Measurements from ENCODE around the gene MGAT5B.
"Not testable (repeated sequence)": the region's sequence is repeated elsewhere in the genome, so short reads cannot be mapped to it uniquely, and the experiment has no call there.

Gene MGAT5B, protein sequence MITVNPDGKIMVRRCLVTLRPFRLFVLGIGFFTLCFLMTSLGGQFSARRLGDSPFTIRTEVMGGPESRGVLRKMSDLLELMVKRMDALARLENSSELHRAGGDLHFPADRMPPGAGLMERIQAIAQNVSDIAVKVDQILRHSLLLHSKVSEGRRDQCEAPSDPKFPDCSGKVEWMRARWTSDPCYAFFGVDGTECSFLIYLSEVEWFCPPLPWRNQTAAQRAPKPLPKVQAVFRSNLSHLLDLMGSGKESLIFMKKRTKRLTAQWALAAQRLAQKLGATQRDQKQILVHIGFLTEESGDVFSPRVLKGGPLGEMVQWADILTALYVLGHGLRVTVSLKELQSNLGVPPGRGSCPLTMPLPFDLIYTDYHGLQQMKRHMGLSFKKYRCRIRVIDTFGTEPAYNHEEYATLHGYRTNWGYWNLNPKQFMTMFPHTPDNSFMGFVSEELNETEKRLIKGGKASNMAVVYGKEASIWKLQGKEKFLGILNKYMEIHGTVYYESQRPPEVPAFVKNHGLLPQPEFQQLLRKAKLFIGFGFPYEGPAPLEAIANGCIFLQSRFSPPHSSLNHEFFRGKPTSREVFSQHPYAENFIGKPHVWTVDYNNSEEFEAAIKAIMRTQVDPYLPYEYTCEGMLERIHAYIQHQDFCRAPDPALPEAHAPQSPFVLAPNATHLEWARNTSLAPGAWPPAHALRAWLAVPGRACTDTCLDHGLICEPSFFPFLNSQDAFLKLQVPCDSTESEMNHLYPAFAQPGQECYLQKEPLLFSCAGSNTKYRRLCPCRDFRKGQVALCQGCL

DNA sequence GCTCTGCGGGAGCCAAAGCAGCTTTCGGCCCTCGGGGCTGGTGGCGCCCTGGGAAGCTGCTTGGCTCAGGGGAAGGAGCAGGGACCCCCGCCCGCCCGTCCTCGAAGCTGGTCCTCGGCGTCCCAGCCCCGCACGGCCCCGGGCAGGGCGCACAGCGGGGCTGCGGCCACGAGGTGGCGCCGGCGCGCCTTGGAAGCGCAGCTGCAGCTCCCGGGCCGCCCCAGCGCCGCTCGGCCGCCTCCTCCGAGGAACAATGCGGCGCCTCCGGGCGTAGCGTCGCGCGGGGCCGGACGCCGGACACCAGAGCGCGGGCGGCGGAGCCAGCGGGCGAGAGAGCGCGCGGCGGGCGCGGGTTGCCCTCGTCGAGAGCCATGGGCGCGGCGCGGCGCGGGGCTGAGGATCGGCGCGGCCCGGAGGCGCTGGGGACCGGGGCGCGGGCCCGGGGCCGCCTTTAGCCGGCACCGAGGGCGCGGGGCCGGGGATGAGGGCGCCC is at the start of gene MGAT5B:
TSS of gene MGAT5B (plus strand) at position 229 of the 493 bp plus-strand sequence. CDS start 626 bp downstream, outside the sequence.
- peak; percentile 100 for DNase-seq (ENCODE audit: low spot score)

DNA sequence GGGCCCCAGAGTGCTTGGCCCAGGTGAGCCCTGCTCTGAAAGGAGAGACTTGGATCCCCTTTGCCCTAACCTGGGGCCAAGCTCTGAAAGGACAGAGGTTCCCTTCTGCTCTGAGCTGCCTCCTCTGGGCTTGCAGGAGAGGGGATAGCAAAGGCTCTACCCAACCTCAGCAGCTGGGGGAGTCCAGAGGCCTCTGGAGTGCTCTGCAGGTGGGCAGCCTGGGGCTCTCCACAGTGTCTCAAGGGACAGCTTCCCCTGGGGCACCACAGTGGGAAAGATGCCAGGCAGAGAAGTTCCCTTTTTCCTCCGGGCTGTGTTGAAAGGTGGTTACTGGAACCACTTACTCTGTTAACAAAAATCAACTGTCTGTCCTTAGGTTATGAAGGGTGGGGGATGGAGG is 48.2 kb upstream of the MGAT5B start:
- peak; percentile 63 for DNase-seq (ENCODE audit: low spot score)

DNA sequence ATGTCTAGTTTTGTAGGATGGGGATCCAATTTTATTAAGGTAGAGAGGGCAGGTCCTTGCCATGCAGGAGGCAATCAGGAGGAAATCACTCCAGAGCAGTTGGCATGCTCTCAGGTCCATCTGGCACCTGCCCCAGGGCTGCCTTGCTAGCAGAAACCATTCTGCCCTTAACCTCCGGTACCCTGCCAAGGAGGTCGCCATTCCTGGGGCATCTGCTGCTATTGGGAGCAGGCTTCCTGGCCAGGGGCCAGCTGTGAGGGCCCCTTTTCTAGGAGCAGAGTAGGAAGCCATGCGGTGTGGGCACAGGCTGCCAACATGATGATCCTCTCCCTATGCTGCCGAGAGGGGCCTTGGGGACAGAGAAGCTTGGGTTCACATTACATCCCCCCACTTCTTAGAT is 47.6 kb upstream of the MGAT5B start:
- DNase-seq (ENCODE audit: low spot score): no peak

DNA sequence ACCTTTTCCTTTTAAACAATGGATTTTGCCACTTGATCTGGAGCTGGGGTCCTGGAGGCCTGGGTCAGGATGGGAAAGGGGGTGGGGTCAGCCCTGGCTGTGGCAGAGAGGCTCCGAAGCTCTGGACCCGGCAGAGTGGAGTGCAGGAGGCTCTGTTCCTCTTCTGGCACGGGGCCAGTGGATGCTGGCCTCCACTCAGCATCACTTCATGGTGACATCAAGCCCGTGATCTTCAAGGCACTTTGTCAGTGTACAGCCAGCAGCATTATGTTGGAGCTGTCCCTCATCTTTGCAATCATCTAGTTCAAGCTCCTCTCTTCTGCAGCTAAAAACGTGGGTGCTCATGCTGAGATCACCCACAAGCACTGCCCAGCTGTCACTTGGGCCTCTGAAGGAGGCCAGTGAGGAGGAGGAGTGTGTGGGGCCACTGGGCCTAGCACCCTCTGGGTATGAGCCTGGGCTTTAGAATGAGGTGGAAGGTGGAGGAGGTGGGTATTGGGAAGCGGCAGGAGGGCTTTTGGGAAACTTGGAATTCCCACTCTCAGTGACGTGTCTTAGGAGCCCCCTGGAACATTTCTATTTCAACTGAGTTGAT is 45.9 kb upstream of the MGAT5B start:
- no peak for DNase-seq (ENCODE audit: low spot score)

GRCh38 chr17:76824093-76824492 is 44.1 kb upstream of the MGAT5B start:
- DNase-seq (ENCODE audit: low spot score): no peak

DNA sequence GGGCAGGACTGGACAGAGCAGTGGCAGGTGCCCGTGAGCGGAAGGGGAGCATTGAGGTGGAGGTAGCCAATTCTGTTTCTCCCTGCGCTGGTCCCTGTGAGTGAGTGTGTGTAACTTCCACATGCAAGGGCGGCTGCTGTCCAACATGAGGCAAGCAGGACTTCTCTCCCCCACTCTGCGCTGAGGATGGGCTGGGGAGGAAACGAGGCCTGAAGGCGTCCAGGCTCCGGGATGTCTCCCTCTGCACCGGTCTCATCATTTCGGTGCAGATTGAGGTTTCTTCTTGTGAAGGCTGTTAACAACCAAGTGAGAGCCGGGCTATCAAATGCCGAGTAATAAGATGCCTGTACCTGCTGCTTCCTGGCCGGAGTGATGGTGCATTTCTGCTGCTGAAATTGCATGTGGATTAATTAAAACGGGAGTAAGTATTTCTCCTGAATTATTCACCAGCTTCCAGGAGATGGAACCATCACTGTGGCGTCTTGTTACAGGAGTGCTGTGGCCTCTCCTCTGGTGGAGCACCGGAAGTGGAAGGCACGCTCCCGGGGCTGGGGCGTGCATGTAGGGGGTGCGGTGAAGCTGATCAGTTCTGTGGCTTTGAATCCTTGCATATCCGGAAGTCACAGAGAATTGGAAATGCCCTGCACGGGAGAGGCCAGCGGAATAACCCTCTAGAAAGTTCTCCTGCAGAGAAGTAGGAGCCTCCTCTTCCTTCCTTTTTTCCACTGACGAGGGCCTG is 41.7 kb upstream of the MGAT5B start:
- no peak for DNase-seq (ENCODE audit: low spot score)

GRCh38 chr17:76827736-76828135 is 40.5 kb upstream of the MGAT5B start:
- DNase-seq (ENCODE audit: low spot score): no peak

DNA sequence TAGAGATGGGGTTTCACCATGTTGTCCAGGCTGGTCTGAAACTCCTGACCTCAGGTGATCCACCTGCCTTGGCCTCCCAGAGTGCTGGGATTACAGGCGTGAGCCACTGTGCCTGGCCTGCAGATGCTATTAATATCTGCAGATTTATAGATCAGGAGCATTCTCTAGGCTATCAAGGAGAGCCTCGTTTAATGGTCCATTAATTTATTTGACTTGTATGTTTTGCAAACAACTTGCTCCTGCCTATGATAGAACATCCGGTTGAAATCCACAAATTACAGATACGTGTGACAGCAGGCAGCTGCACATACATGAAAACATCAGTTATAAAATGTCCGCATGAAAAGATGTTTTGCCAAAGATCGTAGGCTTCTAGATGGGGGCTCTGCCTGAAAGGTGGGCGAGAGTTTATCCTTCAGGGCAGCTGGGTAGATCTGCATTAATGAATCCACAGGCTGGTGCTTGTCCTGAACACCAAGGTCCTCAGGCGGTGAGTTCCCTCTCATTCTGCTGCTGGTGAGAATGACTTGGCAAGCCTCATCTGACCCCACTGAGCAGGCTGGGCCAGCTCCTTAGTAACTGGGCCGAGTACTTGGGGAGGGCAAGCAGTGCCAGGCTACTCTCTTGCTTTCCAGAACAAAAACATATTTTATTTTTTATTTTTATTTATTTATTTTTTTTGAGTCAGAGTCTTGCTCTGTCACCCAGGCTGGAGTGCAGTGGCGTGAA is 37.1 kb upstream of the MGAT5B start:
- no peak for DNase-seq (ENCODE audit: low spot score)

- no peak for DNase-seq (ENCODE audit: low spot score)
Observed at GRCh38 chr17:76833034-76833644, 35.1 kb upstream of the MGAT5B start.

DNA sequence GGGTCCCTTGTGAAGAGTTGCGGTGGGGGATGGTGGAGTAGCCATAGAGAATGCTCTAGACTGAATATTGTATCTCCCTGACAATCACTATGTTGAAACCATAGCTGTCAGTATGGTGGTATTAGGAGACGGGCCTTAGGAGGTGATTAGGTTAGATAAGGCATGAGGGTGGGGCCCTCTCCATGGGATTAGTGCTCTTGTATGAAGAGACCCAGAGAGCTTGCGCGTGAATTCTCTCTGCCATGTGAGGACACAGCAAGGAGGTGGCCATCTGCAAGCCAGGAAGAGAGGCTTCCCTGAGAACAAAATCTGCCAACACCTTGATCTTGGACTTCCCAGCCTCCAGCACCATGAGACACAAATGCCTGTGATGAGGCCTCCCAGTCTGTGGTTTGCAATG is 34.5 kb upstream of the MGAT5B start:
- no peak for DNase-seq (ENCODE audit: low spot score)

GRCh38 chr17:76834870-76835269 is 33.3 kb upstream of the MGAT5B start:
- DNase-seq (ENCODE audit: low spot score): no peak

- no peak for DNase-seq (ENCODE audit: low spot score)
Observed at GRCh38 chr17:76840443-76840767, 27.8 kb upstream of the MGAT5B start.

GRCh38 chr17:76840884-76841775 is 27.1 kb upstream of the MGAT5B start:
- peak; percentile 66 for DNase-seq (ENCODE audit: low spot score)

DNA sequence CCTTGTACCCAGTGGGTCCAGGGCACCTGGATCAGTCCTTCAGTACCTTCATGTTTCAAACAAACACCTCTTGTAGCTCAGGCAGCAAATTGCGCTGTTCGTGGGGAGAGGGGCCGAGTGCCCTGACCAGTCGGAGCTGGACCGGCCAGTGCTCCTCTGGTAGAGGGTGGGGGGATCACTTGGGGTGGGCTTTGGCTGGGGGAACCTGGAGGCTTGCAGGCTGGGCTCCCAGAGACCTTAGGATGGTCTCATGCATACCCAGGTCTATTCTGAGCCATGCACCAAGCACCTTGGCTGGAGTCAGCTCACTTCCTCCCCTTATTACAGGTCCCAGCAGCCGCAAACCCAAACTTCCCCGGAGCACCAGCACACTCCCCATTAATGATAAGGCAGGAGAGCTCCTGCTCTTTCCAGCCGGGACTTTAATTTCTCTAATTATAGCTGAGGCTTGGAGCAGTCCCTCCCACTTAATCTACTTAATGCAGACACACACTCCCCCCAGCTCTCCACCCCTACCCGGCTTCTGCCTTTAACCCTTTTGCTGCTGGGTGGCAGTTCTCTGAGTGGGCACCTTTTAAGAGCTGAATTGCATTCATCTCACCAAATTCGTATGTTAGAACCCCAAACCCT is 26.3 kb upstream of the MGAT5B start:
- DNase-seq (ENCODE audit: low spot score): peak; percentile 99

DNA sequence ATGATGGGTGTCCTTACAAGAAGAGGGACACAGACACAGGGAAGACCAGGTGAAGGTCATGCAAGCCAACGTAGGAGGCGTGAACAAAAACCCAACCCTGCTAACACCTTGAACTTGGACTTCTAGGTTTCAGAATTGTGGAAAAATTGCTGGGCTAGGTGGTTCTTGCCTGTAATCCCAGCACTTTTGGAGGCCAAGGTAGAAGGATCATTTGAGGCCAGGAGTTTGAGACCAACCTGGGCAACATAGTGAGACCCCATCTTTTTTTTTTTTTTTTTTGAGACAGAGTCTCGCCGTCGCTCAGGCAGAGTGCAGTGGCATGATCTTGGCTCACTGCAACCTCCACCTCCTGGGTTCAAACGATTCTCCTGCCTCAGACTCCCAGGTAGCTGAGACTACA is 25.1 kb upstream of the MGAT5B start:
- not testable (repeated sequence) for DNase-seq (ENCODE audit: low spot score)

- no peak for DNase-seq (ENCODE audit: low spot score)
Observed at GRCh38 chr17:76843703-76844484, 24.3 kb upstream of the MGAT5B start.

DNA sequence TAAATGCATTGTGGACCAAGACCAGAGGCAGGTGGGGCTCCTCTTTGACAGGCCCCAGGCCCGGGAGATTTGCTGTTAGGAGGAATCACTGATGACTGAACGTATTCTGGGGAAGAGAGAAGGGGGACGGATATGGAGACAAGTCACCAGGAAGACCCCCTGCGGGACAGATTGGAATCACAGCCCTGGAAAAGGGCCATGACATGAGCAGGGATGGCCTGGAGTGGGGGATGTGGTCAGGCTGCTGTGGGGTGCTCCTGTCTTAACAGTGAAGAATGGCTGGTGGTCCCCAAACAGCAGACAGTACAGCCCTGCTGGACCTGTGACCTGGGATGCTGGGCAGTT is 23.7 kb upstream of the MGAT5B start:
- no peak for DNase-seq (ENCODE audit: low spot score)

DNA sequence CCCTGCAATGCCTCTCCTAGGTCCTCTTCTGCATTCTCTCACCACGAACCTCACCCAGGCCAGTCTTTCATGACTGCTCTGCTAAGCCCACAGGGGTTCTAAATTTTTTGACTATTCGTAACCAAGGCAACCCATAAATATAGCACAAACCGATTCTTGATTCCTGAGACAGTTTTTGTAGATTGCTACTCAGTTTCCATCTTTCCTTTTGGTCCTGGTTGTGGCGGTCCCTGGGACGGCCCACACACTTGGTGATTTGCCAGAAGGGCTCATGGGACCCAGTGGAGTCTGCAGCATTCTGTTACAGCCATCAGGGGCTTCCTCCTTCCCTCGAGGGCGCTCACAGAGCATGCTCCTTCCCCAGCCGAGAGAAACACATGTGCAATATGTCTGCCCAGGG is 23.4 kb upstream of the MGAT5B start:
- DNase-seq (ENCODE audit: low spot score): no peak

GRCh38 chr17:76845541-76846017 is 22.6 kb upstream of the MGAT5B start:
- DNase-seq (ENCODE audit: low spot score): no peak

All from D341Med (cell line).